Prostate gland (tissue), 2 donors: ENCODE results near the gene SLC38A6. TPM values are rescaled to one million over a fixed set of nuclear protein-coding genes. Genes with fewer than 3 reads are reported as not detected.

Experiments
- DNase-seq: peaks from one replicate; pipeline ENCODE4 v3.0.0-alpha.2; 2019; ENCODE audit warnings: low spot score
- H3K27ac ChIP-seq, 2 donors: fragments of 200-600 bp; sonication (generic); 2 replicates each; pipeline ENCODE4 v1.5.1; 2017 to 2019
- H3K27me3 ChIP-seq: fragments of 200-600 bp; sonication (generic); replicated peaks from 2 replicates; pipeline ENCODE4 v1.5.1; 2019; ENCODE audit not compliant: insufficient read depth
- H3K36me3 ChIP-seq, 2 donors: fragments of 200-600 bp; sonication (generic); 1 replicate in 1 of 2; 2 replicates in 1 of 2; pipeline versions ENCODE4 v1.5.1 to v1.8.1; 2017 to 2019
- H3K4me1 ChIP-seq: fragments of 200-600 bp; sonication (generic); replicated peaks from 2 replicates; pipeline ENCODE4 v1.5.1; 2019
- H3K4me3 ChIP-seq, 2 donors: fragments of 200-600 bp; sonication (generic); 2 replicates each; pipeline ENCODE4 v1.5.1; 2017 to 2019
- H3K9me3 ChIP-seq: fragments of 200-600 bp; sonication (generic); 2 replicates; pipeline ENCODE4 v1.5.1; 2017
- POLR2A ChIP-seq: fragments of 450-650 bp; IDR thresholded peaks from one replicate; pipeline ENCODE4 v1.6.1; 2016; ENCODE audit warnings: antibody characterized with exemption, mild to moderate bottlenecking
- POLR2AphosphoS5 ChIP-seq: sonication (generic); formaldehyde crosslinking; IDR thresholded peaks from one replicate; pipeline ENCODE4 v1.6.1; 2017; ENCODE audit warnings: antibody characterized with exemption
- WGBS: methylation state at CpG from one replicate; pipeline ENCODE4 v1.1.5; 2018; 5-methylcytosine and 5-hydroxymethylcytosine counted together
- intact Hi-C: fragments of 100-400 bp; cut with DNase I; formaldehyde crosslinking; loops from one replicate; pipeline ENCODE4 v1.14.2; 2022
- total RNA-seq, 2 donors: library from RNA; depleted of rRNA; stranded (reverse); fragments of >200 nt; gene quantifications; one replicate each; pipeline ENCODE4 v1.1.0, GENCODE V29; 2016
- TF ChIP-seq, protein P1 (sequence below), 4 experiments: fragments of 200-600 bp in 2 of 4; fragments of 450-650 bp in 2 of 4; sonication (generic) in 2 of 4; IDR thresholded peaks; 1 replicate in 3 of 4; 2 replicates in 1 of 4; pipeline ENCODE4 v1.5.1; 2016 to 2019; ENCODE audit warnings: antibody characterized with exemption in 4 of 4, mild to moderate bottlenecking in 2 of 4, moderate library complexity in 2 of 4

Gene SLC38A6
- total RNA-seq, 2 donors from 2014 or later = 13.7 to 15.1 TPM

DNA sequence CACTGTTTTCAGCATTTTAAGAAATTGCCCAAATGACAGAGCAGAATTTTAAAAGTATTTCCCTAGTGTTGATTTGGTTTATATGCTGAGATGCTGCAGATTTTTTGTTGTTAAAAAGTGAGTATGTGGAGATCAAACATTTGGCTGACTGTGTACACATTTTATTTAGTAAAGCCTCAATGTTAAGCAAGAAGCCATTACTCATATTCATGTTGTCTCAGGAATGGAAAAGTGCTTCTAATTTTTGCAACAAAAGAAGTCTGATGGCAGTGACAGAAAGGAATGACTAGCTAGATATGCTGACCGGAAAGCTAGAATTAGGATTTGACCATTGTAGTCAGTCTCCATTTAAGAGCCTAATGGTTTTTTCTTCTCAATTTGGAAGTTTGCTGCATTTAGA is 22.5 kb downstream of the SLC38A6 start:
- DNase-seq = no peak
- TF ChIP-seq POLR2AphosphoS5 = no peak
- no peak for TF ChIP-seq POLR2A
- TF ChIP-seq, protein P1, sequence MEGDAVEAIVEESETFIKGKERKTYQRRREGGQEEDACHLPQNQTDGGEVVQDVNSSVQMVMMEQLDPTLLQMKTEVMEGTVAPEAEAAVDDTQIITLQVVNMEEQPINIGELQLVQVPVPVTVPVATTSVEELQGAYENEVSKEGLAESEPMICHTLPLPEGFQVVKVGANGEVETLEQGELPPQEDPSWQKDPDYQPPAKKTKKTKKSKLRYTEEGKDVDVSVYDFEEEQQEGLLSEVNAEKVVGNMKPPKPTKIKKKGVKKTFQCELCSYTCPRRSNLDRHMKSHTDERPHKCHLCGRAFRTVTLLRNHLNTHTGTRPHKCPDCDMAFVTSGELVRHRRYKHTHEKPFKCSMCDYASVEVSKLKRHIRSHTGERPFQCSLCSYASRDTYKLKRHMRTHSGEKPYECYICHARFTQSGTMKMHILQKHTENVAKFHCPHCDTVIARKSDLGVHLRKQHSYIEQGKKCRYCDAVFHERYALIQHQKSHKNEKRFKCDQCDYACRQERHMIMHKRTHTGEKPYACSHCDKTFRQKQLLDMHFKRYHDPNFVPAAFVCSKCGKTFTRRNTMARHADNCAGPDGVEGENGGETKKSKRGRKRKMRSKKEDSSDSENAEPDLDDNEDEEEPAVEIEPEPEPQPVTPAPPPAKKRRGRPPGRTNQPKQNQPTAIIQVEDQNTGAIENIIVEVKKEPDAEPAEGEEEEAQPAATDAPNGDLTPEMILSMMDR (IDR thresholded peaks at IDR 0.05) = no peak
- H3K27me3 ChIP-seq = no peaks in the 10 kb centered on the region
- H3K36me3 ChIP-seq = no peaks in the 10 kb centered on the region
- H3K27ac ChIP-seq = no peak overlapping the region
- 97% methylated on average over 1 of the region's 1 CpG for WGBS
- no peaks in the 10 kb centered on the region for H3K4me1 ChIP-seq
- H3K4me3 ChIP-seq = no peak overlapping the region
- no peaks in the 10 kb centered on the region for H3K9me3 ChIP-seq
- intact Hi-C loops = no loop called here

DNA sequence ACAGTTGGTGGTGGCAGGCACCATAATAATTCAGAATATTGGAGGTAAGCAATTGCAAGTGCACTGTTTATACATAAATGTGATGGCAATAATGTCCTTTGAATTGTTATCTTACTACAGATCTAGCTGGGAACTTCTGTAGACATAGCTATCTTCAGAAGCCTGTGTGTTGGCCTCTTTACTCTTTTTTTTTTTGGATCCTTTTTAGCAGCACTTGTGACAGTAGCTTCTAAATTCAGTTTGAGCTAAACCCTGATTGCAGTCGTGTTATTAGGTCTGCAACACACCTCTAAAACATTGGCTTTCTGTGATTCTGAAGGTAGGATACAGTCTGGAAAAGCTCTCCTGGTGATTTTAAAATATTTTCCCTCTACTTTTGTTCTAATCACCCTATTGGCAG is 38.5 kb downstream of the SLC38A6 start:
- intact Hi-C loops = no loop called here
- WGBS = 20% methylated on average over 1 of the region's 1 CpG

DNA sequence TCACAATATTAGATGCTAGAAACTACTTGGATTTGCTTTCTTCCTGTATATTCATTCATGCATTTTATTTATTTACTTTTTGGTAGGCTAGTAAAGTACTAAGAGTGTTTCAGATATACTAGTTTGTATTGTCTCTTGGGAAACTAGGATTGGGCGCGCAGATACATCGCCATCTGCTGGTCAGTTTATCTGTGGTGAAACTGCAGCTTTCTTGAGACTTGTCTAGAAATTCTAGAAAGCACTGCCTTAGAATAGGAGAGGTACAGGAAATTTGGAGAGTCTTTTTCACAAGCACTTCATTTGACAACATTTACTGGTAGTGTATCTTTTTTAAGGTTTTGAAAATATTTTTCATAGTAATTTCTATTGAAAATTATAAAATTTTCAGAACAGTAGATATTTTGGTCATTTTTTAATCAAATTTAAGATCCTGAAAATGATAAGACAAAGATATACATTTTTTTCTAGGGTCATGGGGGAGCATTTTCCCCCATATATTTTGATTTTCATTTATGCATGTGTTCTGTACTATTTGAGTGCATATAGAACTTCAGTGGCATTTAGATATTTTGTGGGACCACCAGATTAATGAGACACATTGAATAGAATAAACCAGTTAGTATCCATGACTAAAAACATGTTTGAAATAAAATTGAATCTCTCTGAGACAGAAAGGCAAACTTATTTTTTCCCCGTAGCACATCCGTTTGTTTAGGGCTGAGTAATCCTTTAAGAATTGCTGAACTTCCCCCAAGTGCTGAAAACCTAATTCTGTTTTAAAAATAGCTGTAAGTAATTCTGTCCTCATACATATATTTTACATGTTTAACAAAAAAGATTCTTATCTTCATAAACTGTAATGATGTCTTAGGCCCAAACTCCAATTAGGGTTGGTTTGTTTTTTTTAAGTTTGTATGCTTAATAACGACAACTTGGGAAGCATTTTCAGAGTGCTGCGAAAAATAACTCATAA is 44.5 kb downstream of the SLC38A6 start:
- 52% methylated on average over 7 of the region's 7 CpGs for WGBS
- no peaks in the 10 kb centered on the region for H3K27me3 ChIP-seq
- H3K27ac ChIP-seq = no peak overlapping the region
- DNase-seq = peak; percentile 76
- TF ChIP-seq POLR2AphosphoS5 (peak; percentile 74), POLR2A (no peak)
- TF ChIP-seq, protein P1 (IDR thresholded peaks at IDR 0.05) = peak; percentile 64 to 85 (median 84)
- intact Hi-C loops = loop anchor here (5.0 to 10.0 kb wide), 3 partner anchors 229 to 403 kb away; no protein-coding TSS in a partner anchor
- H3K9me3 ChIP-seq = no peaks in the 10 kb centered on the region
- H3K4me3 ChIP-seq = no peak overlapping the region
- H3K4me1 ChIP-seq = no peaks in the 10 kb centered on the region
- H3K36me3 ChIP-seq = no peaks in the 10 kb centered on the region

More for the DNA sequence above, 38.5 kb downstream of the SLC38A6 start:
- Histone ChIP-seq H3K9me3 (no peaks in the 10 kb centered on the region), H3K27ac (no peak overlapping the region), H3K4me1 (no peaks in the 10 kb centered on the region), H3K4me3 (no peak overlapping the region), H3K27me3 (no peaks in the 10 kb centered on the region), H3K36me3 (no peaks in the 10 kb centered on the region)
- no peak for TF ChIP-seq POLR2A
- no peak for TF ChIP-seq POLR2AphosphoS5
- TF ChIP-seq, protein P1 (IDR thresholded peaks at IDR 0.05) = no peak
- no peak for DNase-seq

DNA sequence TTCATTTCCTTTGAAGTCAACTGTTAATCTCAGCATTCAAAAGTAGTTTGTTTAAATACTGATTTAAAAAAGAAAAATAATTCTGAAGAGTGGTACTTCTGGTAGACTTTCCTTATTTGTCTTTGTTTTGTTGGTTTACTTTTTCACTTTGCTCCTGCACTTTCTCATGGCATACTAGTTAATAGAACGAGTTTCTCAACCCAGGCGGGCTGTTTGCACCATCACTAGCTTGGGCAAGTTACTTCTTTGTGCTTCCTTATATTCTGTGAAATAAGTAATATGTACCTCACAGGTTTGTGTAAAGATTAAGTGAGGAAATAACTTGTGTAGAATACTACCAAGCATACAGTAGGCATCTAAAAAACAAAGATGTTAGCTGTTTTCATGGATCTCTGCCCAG is 45.5 kb downstream of the SLC38A6 start:
- Histone ChIP-seq H3K4me3 (no peak overlapping the region), H3K4me1 (no peaks in the 10 kb centered on the region), H3K27me3 (no peaks in the 10 kb centered on the region), H3K9me3 (no peaks in the 10 kb centered on the region), H3K27ac (no peak overlapping the region), H3K36me3 (no peaks in the 10 kb centered on the region)
- 53% methylated on average over 2 of the region's 2 CpGs for whole genome bisulfite sequencing
- TF ChIP-seq, protein P1 (IDR thresholded peaks at IDR 0.05) = no peak
- TF ChIP-seq POLR2AphosphoS5 = no peak
- no peak for TF ChIP-seq POLR2A
- no peak for DNase-seq
- intact Hi-C loops = loop anchor here (5.0 to 10.0 kb wide), 3 partner anchors 228 to 404 kb away; no protein-coding TSS in a partner anchor
